GM21367 (cell line): ENCODE data around the gene APIP.
A peak's percentile ranks its signal among the peaks of the same experiment; 100 is the strongest.

Experiments
- ATAC-seq: cut with Tn5 transposase; IDR thresholded peaks from one replicate; pipeline ENCODE4 v1.9.1; 2021; ENCODE audit not compliant: unreplicated experiment

The APIP gene

GRCh38 chr11:34844463-34845112 is 71.6 kb downstream of the APIP start:
- ATAC-seq = no peak

DNA sequence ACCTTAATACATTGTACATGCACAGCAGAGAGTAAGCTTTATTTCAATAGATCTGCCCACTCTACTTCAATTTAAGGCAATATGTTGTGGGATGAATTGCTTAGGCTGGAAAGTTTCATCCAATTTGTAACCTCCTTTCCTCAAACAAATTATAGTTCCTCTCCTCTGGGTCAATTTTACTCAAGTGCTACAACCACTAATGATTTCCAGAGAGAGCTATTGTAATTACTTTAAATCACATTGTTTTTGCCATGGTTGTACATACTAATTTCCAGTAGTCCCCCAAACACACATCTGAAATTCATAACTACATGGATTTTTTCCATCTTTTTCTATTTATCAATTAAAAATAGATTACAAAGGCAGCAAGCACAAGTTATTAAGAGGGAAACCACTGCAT is 72.9 kb downstream of the APIP start:
- no peak for ATAC-seq

GRCh38 chr11:34840736-34841386 is 75.3 kb downstream of the APIP start:
- peak; percentile 60 for ATAC-seq

- no peak for ATAC-seq
Measured at GRCh38 chr11:34839969-34840368, 76.2 kb downstream of the APIP start.

- no peak for ATAC-seq
Measured at GRCh38 chr11:34836958-34837856, 79.0 kb downstream of the APIP start.

DNA sequence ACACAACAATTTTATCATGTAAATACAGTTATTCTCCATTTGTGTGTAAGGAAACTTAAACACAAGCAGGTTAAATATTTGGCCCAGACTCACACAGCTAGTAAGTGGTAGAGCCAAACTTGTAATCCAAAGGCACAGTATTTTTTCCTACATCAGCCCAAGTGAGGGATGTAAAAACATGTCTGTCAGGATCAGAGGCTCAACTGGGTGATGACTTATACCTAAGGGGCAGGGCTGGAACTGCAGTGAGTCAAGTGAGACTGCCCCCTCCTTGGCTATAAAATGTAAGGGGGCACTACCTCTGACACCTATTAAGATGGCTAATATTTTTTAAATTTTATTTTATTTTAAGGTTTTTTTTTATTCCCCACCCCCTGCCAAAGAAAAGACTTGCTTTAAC is 82.6 kb downstream of the APIP start:
- ATAC-seq = no peak
